MM.1S (cell line): ENCODE results near the gene FAN1.

ENCODE experiments used
- CTCF ChIP-seq: fragments of 300-600 bp; sonication (generic); IDR thresholded peaks from 2 replicates; pipeline ENCODE4 v1.5.1; 2016; ENCODE audit warnings: antibody characterized with exemption, low read length, mixed read lengths
- EZH2 ChIP-seq: fragments of 300-600 bp; sonication (generic); optimal IDR thresholded peaks from 2 replicates; pipeline ENCODE3; 2017; ENCODE audit warnings: low read depth, mild to moderate bottlenecking, antibody characterized with exemption, low read length, mixed read lengths
- EZH2phosphoT487 ChIP-seq: fragments of 300-600 bp; sonication (generic); IDR thresholded peaks from 2 replicates; pipeline ENCODE4 v1.6.1; 2018; ENCODE audit warnings: antibody characterized with exemption, low read length

- TF ChIP-seq EZH2 (no peak), CTCF (no peak), EZH2phosphoT487 (no peak)
These were observed 87.8 kb downstream of the FAN1 start, which contains the start of gene MTMR10 for GRCh38 chr15:30991255-30992235.
